Retina (tissue), 1 donor: ENCODE measurements around the gene ADGRG1.

Experiments
- DNase-seq: peaks from one replicate; pipeline ENCODE4 v3.0.0-alpha.2; 2016

The ADGRG1 gene

DNA sequence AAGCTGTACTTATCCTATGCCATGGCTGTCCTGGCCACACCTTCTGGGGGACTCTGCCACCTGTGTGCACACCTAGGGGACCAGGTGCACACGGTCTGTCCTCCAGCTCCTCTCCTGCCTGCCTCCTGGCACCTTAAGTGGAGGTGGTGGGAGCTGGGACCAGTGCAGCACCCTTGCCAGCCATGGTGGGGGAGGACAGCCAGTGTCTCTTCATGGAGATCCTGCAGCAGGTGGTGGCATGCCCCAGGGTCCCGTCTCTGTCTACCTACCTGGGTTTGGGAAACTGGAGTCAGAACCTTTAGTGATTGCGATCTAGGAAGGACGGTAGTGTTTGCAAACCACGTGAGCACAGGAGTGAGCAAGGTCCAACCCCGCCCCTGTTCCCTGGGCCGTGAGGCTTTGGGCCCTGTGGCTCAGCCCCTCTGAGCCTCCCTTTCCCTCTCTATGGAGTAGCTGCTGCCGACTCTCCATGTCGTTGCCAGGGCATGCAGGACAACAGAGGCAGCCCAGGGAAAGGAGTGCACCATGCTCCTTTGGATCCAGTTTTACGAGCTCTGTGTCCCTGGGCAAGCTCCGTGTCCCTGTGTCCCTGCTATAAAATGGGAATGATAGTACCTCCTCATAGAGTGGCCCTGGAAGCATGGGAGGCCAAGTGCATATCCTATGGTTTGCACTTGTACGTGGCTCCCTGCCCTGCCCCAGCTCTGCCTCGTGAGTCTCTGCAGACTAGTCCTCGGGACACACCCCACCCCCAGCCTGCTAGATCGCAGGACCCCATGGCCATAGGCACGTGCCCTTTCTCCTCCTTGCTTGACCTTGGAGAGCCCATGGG, 7.1 kb downstream of the ADGRG1 start:
- DNase-seq, result no peak

DNA sequence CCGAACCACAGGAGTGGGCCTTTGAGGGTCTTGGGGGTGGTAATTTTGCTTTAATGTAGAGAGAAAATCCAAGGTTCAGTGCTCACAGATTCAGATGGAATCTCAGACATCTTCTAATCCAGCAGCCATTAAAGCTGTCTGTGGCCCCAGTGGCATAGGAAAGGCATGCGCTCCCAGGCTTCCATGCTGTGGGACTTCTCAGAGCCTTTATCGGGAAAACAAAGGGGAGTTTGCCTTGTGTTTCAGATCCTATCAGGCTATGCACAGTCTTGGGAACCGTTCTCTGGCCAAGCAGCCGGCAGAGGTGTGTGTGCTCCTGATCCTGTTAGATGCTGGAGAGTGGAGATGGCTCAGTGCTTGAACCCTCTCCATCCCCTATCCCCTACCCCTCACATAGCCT, 7.8 kb downstream of the ADGRG1 start:
- DNase-seq, result no peak

DNA sequence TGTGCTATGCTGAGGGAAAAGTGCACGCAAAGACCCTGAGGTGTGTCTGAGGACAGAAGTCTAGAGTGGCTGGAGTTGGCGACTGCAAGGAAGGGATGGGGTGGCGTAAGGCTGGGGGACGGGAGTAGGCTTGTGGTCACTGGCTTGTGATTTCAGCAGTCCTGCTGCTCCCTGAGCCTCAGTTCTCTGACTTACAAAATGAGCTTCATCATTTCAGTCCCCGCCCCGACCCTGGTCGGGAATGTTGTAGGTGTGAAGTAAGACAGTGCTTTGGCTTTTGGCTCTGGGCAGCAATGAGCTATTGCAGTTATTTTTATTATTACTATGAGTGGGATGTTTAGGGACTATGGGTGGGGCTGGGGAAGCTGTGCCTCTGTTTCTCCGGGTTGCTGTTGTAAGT, 8.6 kb downstream of the ADGRG1 start:
- no peak for DNase-seq

DNA sequence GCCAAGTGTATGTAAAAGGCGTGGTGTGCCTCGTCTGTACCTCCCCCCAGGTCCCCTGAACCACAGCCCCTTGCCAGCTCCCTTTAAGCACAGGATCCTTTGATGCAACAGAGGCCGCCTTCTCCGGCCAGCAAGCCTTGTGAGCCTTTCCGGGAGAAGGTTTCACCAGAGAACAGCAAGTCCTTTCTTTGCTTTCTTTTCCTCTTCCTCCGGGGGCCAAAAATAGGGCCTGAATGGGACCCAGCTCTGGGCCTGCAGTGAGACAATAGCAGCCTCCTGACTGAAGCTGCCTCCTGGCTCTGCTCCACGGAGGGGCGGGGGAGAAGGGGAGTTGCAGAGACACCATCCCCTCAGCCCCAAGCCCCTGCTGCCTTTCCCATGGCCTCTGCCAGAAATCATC, 9.0 kb downstream of the ADGRG1 start:
- DNase-seq, result peak; percentile 55

DNA sequence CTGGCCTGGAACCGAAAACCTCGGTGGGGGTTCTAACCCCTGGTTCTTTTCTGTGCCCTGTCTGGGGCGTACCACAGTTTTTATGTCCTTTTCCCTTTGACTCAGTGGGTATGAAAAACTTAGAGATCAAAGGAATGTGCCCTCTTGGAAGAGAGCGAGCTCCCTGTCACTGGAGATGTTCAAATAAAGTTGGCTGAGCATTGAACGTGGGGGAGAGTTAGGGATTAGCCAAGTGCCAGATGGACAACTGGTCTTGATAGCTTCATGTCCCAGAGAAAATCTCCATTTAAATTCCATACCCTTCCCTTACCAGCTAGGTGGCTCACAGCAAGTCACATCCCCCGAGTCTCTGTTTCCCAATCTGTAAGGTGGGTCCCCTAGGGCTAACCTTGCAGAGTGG, 9.5 kb downstream of the ADGRG1 start:
- DNase-seq, result no peak

DNA sequence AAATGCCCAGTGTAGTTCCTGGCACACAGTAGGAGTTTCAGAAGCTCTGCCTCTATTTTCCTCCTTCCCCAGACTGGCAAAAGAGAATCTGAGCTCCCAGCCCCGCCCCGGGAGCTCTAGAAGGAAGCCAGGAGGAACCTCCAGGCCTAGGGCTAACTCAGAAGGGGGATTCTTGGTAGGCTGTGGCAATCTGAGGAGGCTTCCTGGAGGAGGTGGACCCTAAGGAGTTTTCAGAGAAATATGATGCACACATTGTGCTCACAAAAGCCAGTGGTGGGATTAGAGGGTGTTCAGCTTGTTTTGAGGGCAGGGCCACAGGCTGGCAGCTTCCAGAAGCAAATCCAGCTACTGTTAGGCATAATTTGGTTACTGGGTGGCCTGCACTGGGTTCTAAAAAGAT, 10.0 kb downstream of the ADGRG1 start:
- no peak for DNase-seq

DNA sequence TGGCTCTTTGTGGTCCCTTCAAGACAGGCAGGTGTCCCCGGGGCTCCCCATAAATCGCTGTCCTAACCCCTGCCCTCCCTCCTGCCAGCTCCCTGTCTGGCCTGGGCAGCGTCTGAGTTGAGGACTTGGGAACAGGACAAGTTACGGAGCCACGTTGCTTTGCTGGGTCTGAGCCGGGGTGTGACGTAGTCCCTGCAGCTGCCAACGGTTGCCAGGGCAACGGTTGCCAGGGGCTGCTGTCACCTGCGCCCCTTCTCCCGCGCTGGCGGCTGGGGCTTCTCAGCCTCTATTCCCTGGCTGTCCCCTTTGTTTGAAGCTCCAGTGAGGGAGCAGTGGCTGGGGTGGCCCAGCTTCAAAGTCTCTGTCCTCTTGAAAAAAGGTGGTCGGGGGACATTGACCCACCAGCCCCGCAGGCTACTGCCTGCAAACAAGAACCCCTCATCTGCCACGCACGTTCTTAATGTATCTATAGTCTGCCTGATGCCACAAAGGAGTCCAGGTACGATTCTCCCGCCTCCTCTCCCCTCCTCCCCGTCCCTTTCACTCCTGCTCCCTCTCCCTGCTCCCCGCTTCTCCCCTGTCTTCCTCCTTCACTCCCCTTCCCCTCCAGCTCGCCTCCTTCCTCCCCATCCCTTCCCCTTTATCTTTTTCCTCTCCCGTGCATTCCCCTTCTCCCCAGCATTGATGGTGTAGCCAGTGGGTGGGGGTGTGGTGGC, 10.9 kb downstream of the ADGRG1 start:
- DNase-seq, result peak; percentile 95

DNA sequence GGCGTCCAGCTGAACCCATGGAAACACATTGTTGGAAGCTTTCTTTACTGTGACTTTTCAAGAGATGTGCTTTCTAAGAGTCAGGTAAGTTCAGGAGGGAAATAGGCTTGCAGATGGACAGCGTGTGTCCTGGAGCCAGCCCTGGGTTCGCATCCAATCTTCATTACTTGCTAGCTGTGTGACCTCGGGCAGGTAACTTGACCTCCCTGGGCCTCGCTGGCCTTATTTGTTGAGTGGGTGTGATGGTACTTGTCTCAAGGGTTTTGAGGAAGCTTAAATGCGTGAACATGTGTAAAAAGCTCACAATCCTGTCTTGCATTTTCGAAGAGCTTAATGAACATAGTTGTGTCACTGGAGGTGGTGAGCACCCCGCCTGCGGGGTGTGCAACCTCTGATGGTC, 11.8 kb downstream of the ADGRG1 start:
- no peak for DNase-seq

DNA sequence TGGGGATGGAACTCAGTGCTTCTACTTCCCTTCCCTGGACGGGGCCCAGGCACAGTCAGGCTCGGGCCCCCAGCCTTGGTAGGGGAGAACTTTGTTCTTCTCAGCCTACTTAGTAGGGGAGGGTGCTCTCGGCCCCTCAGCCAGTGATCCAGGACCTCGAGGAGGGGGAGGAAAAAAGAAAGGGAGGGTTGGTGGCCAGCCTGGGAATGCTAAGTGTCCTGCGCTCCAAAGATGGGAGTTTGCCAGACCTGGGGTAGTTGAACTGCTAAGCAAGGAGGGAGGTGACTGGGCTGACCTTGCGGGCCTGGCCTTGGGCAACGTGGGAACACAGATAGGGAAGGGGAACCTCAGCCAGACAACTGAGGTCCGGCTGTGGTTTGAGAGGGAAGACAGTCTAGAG, 12.2 kb downstream of the ADGRG1 start:
- no peak for DNase-seq

DNA sequence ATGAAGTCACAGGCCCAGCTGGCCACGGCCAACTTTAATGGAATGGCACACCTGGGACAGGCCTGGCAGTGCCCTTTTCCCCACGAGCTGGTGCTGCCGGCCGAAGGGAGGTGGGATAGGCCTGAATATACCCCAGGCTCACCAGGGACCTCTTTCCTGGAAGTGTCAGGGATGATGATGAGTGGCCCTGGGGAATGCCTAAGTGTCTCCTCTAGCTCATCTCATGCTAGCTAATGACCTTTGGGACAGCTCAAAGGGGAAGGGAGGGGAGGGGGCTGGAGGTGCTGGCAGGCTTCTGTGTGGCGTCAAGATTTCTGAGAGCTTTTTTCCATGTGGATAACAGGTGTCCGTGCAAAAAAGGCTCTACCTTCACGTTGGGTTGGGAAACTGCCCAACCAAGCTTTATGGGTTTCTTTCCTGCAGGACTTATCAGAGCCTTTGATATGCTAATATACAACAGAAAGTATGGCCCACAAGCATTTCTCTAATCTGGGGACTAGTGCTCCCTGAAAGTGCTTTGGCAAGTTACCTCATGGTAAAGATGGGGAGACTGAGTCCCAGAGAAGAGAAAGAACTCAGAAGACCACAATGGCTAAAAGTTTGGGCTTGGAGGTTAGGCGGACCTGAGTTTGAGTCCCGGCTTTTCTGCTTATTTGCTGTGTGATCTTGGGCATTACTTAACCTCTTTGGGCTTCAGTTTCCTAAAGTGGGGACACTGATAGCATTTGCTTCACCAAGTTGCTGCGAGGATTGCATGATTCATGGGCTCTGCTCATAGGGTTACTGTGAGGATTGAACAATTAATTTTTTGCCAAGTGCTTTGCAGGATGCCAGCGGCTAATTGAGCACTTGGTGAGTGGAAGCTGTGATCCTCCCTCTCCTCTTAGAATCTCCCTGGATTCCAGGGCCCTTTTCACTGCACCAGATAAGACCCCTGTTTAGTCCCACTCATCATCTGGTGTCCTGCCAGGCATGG, 14.0 kb downstream of the ADGRG1 start:
- DNase-seq, result peak; percentile 33

DNA sequence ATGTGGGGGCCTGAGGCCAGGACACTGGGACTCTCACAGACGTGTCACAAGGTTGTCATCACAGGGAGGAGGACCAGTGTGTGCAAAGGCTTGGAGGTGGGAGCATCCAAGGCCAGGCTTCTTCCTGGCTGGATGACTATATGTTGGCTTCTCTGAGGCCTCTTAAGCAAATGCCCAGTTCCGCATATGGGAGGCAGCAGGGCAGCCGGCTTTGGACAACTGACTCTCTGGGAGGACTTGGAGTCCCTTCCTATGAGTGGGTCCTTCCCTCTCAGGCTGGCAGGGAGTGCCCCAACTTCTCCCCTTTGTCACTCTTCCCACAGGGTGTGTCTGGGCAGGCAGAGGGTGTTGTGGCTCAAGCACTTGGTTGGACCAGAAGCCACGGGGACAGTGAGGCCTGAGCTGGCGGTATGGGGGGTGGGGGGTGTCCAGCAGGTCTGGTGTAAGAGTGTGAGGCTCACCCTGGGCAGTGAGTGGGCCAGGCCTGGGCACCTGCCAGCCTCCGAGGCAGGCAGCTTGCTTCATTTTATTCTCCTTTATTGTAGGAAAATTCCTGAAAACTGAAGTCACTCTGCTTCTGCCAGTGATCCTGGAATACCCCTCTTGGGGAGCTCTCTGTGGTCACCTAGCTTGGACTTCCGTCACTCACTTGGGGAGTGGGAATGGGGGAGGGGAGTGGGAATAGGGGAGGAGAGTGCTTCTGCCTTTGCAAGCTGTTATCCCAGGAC, 14.9 kb downstream of the ADGRG1 start:
- no peak for DNase-seq

DNA sequence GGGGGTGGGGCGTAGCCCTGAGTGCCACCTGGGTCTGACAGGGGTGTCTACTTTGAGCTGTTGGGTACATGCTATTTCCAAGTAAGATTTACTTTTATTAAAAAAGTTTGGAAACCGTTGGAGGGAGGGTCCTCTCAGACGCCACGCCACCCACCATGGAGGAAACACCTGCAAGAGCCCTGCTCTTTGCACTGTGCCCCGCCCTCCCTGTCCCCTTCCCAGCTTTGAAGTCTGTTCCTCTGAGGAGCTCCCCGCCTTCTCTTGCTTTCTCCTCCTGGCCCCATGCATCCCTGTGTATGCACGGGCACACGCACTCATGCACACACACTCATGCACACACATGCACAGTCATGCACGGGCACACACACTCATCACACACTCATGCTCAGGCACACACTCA, 15.5 kb downstream of the ADGRG1 start:
- no peak for DNase-seq

DNA sequence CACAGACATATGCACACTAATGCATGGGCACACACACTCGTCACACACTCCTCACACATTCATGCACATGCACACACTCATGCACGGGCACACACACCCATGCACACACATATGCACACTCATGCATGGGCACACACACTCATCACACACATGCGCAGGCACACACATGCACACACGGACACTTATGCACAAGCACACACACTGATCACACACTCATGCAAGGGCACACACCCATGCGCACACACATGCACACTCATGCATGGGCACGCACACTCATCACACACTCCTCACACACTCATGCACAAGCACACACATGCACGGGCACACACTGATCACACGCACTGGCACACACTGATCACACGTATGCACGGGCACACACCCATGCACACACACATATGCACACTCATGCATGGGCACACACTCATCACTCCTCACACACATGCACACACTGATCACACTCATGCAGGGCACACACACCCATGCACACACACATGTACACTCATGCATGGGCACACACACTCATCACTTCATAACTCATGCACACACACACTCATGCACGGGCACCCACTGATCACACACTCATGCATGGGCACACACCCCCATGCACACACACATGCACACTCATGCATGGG, 16.1 kb downstream of the ADGRG1 start:
- no peak for DNase-seq

DNA sequence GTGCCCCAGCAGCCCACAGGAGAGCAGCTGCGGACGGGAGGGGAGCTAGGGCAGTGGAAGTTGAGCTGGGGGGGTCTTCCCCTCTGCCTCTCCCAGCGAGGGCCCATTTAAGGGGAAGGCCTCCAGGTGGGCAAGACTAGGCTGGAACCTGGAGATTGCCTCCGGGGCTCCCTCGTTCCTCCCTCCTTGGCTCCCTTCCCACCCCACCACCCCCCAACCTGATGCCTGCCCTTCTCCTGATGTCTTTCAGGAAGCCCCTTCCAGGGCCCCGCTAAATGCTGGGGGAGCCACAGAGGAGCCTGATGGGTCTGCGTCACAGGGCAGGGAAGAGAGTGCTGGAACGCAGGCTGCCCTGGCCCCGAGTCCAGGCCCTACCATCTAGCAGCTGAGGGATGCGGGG, 16.7 kb downstream of the ADGRG1 start:
- DNase-seq, result no peak

DNA sequence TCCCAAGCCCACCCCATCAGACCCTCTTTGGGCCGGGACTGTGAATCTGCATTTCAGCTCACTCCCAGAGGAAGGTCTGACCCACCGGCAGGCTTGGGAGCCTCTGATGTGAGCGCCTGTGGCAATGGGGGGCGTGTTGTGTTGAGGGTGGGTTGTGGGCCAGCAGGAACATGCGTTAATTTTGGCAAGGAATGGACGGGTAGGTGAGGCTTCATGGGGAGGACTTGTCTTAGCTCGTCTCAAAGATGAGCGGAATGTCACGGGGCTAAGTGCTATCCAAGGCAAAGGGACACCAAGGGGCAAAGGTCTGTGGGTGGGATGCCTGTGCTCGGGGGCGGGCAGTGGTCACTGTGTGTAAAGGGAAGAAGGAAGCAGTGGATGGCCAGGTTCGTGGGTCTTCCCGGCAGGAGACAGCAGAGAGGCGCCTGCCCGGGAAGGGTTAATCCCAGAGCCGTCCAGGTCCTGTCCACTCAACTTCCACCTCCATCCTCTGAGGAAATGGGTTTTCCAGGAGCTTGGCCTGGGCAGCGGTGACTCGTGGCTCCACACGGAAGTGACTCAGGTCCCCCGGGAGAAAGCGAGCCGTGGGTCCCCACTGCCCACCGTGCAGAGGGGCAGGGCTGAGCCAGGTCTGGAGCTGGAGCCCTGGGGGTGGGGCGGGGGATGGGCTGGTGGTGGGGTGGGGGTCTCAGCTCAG, 17.4 kb downstream of the ADGRG1 start:
- DNase-seq, result no peak

DNA sequence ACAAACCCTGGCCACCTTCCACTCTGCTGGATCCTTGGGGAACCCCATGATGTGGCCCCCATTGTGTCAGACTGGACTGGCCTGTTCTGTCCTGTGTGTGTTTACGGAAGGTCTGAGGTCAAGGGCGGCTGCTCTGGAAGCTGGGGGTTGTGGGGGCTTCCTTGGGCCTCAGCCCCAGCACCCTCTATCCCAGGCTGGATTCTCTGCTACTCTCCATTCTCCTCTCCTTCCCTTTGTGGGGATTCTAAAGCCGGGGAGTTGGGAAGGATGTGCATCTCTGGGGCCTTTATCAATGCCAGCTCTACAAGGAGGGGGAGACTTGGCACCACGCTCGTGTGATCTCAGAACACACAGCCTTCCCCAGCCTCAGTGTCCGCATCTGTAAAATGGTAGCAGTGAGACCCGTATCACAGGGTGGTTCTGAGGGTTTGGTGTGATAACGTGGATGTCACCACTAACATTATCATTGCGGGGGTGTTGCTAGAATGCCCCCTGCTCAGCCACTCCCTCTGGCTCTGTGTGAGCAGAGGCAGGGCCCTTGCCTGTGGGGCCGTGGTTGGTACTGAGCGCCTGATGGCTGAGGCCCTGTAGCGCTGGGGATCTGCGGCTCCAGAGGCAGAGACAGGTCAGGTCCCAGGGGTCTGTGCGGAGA, 18.1 kb downstream of the ADGRG1 start:
- DNase-seq, result no peak

DNA sequence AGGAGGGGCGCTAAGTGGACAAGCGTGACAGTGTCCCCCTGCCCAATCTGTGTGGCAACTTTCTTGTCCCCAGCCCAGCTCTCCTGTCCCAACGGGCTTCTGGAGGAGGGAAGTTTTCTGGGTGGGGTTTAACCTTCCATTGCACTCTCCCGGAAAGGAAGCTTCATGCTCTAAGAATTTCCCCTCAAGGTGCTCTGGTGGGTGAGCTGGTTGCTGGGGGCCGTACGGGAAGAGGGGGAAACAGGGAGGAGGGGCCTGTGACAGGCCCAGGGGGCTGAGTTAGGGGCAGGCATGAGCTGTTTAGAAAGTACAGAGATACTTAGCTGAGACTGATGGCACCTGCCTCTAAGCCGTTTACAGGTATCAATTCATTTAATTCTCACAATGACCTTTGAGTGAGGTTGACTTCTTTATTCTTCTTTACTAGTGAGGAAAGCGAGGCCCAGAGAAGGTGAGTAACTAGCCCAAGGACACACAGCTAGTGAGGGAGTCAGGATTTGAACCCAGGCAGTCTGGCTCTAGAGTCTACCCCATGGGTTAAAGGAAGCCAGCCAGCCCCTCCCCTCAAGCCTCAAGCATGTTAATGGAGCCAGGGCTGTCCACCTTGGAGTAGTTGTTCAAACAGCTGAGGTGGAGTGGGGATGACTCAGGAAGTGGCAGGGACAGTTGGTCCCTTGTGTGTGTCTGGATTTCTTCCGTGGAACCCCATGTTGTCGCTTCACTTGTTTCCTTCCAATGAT, 18.9 kb downstream of the ADGRG1 start:
- DNase-seq, result no peak

DNA sequence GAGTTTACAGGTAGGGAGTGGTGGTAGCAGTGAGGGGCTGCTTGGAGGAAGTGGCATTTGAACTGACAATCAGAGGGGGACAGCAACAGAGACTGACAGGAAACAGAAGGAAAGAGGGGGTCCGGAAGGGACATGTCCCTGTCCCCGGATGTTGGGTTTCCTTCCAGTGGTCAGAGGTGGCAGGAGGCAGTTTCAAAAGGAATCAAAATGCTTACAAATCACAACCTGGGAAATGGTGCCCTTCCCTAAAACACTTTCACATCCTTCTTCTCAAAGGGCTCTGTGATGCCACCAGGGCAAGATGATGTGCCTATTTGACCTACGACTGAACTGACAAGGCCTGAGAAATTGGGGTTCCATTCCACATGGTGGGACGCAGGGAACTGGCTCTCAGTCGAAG, 19.7 kb downstream of the ADGRG1 start:
- no peak for DNase-seq

DNA sequence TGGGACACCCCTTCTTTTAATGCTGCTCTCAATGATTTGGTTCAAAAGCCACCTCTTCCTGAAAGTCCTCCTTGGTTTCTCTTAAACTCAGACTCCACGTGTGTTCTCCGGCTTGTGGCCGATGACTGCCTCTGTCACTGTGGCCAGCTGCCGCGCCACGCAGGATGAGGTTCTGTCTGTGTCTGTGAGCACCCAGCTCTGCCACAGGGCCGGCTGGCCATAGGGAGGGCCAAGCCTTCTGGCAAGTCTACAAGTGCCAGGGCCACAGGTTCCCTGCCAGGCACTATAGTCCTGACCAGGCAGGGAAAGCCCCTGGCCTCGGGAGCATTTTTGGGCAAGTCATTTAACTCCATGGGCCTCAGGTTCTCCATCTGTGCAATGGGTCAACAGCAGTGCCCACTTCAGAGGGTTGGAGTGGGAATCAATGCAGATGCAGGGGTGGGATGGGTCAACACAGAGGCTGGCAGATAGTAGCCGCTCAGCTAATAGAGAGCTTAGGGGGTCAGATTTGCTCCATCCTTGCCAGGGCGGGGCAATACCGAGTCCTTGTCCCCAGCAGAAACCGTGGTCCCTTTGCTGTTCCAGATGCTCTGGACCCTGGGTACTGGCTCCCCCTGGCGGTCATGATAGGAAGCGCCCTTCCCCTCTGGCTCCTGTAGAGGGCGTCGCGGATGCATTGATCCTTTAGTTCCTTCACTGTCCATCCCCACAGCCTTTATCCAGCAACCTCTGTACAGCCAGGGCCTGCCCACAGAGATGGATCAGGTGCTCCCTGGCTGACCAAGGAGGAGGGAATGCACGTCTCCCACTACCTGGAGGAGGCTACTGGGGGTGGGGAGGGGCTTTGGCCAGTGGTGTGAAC, 20.4 kb downstream of the ADGRG1 start:
- peak; percentile 93 for DNase-seq
